PFSK-1 (cell line): ENCODE data around the gene SLC66A2.

Experiments used
- FOXP2 ChIP-seq: optimal IDR thresholded peaks from 2 replicates; pipeline ENCODE3; 2011; ENCODE audit warnings: borderline replicate concordance, control low read depth, inconsistent platforms; ENCODE audit not compliant: insufficient read depth; ENCODE audit errors: extremely low read length, extremely low read depth
- POLR2AphosphoS5 ChIP-seq: IDR thresholded peaks from 2 replicates; pipeline ENCODE4 v1.6.1; 2012; ENCODE audit warnings: low read depth, mild to moderate bottlenecking, control low read depth, low read length, moderate library complexity
- SIN3A ChIP-seq: IDR thresholded peaks from 2 replicates; pipeline ENCODE4 v1.6.1; 2012; ENCODE audit warnings: mild to moderate bottlenecking, low read length, moderate library complexity, borderline replicate concordance; ENCODE audit not compliant: insufficient read depth
- TAF1 ChIP-seq: IDR thresholded peaks from 2 replicates; pipeline ENCODE4 v1.6.1; 2012; ENCODE audit warnings: low read length, control low read depth, borderline replicate concordance; ENCODE audit not compliant: insufficient read depth
- TF ChIP-seq, protein P1 (sequence below), 2 experiments: IDR thresholded peaks; 2 replicates each; pipeline versions ENCODE4 v1.6.1 to v1.8.0; 2011 to 2012; ENCODE audit warnings: low read depth in 2 of 2, low read length in 2 of 2, control low read depth in 1 of 2, inconsistent platforms in 1 of 2, mild to moderate bottlenecking in 1 of 2, moderate library complexity in 1 of 2; ENCODE audit not compliant: insufficient read depth in 1 of 2

DNA sequence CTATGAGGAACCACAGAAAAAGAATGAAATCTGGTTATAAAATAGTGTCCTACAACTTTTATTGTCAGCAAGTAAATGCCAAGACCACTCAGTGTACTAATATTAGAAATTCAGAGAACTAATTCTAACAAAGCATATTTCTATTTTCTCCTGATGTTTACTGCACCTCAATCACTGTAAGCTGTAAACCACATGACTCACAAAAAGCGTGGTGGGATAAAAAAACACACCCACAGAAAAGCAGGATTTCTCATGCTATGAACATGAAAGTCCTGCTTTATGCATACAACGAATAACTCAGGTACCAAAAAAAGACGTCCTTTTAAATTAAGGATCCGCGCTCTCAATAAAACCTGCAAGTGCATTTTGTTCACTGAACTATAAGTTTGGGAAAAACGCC, 36.1 kb upstream of the SLC66A2 start:
- TF ChIP-seq POLR2AphosphoS5 (no peak), TAF1 (no peak), SIN3A (no peak), FOXP2 (no peak)
- TF ChIP-seq, protein P1, sequence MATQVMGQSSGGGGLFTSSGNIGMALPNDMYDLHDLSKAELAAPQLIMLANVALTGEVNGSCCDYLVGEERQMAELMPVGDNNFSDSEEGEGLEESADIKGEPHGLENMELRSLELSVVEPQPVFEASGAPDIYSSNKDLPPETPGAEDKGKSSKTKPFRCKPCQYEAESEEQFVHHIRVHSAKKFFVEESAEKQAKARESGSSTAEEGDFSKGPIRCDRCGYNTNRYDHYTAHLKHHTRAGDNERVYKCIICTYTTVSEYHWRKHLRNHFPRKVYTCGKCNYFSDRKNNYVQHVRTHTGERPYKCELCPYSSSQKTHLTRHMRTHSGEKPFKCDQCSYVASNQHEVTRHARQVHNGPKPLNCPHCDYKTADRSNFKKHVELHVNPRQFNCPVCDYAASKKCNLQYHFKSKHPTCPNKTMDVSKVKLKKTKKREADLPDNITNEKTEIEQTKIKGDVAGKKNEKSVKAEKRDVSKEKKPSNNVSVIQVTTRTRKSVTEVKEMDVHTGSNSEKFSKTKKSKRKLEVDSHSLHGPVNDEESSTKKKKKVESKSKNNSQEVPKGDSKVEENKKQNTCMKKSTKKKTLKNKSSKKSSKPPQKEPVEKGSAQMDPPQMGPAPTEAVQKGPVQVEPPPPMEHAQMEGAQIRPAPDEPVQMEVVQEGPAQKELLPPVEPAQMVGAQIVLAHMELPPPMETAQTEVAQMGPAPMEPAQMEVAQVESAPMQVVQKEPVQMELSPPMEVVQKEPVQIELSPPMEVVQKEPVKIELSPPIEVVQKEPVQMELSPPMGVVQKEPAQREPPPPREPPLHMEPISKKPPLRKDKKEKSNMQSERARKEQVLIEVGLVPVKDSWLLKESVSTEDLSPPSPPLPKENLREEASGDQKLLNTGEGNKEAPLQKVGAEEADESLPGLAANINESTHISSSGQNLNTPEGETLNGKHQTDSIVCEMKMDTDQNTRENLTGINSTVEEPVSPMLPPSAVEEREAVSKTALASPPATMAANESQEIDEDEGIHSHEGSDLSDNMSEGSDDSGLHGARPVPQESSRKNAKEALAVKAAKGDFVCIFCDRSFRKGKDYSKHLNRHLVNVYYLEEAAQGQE (IDR thresholded peaks at IDR 0.05; ENCODE audit: insufficient read depth in 1 of 2, low read depth in 2 of 2, low read length in 2 of 2), result no peak
